Lower lobe of right lung (tissue), 2 donors: ENCODE results near the gene PCBP3. TPM values are rescaled to one million over a fixed set of nuclear protein-coding genes. Genes with fewer than 3 reads are reported as not detected.
"Not testable (repeated sequence)": the region's sequence is repeated elsewhere in the genome, so short reads cannot be mapped to it uniquely, and the experiment has no call there.

Experiments used
- ATAC-seq, 2 donors: fragments of 200-7000 bp; cut with Tn5 transposase; one replicate each; pipeline ENCODE4 v1.9.1; 2020 to 2022; ENCODE audit warnings: mild to moderate bottlenecking in 2 of 2, moderate library complexity in 2 of 2
- DNase-seq: peaks from one replicate; pipeline ENCODE4 v3.0.0-alpha.2; 2020
- H3K27ac ChIP-seq: fragments of 200-600 bp; one replicate; pipeline ENCODE4 v1.8.0; 2022
- H3K27me3 ChIP-seq: fragments of 200-600 bp; one replicate; pipeline ENCODE4 v1.8.0; 2022; ENCODE audit warnings: low read depth
- H3K36me3 ChIP-seq: fragments of 200-600 bp; one replicate; pipeline ENCODE4 v1.8.0; 2022; ENCODE audit warnings: mild to moderate bottlenecking
- H3K4me1 ChIP-seq: fragments of 200-600 bp; one replicate; pipeline ENCODE4 v1.8.0; 2022
- H3K4me3 ChIP-seq: fragments of 200-600 bp; one replicate; pipeline ENCODE4 v1.8.0; 2022; ENCODE audit warnings: mild to moderate bottlenecking
- H3K9me3 ChIP-seq: fragments of 200-600 bp; one replicate; pipeline ENCODE4 v1.8.0; 2022
- CTCF ChIP-seq: fragments of 200-600 bp; IDR thresholded peaks from one replicate; pipeline ENCODE4 v1.8.0; 2022; ENCODE audit warnings: antibody characterized with exemption, mild to moderate bottlenecking
- intact Hi-C: fragments of 100-400 bp; cut with DNase I; formaldehyde crosslinking; loops from one replicate; pipeline ENCODE4 v1.11.0; 2022
- total RNA-seq: library from RNA; stranded (reverse); fragmentation: NEBNext Ultra II Directional; extraction: Animal tissue kit (Norgen Biotek cat#: 25700); gene quantifications from one replicate; pipeline ENCODE4 v1.2.1, GENCODE V29; 2021
- donor health status: DM: no; HTN: yes; CAD: no; lungs with severe emphysema.

The PCBP3 gene
- total RNA-seq, 1 donor from 2014 or later: 4.5 TPM

- peaks cover 16% of the 10 kb centered on the region for H3K27me3 ChIP-seq
- peaks cover 19% of the 10 kb centered on the region for H3K4me1 ChIP-seq
- TF ChIP-seq CTCF: no peak
- H3K9me3 ChIP-seq: no peaks in the 10 kb centered on the region
- H3K36me3 ChIP-seq: no peaks in the 10 kb centered on the region
- H3K27ac ChIP-seq: no peak overlapping the region
- ATAC-seq: no peak
- no peak overlapping the region for H3K4me3 ChIP-seq
- DNase-seq: no peak
- intact Hi-C loops: no loop called here
These were observed 311.4 kb downstream of the PCBP3 start for GRCh38 chr21:45954921-45955320.

GRCh38 chr21:45957551-45957950, 314.0 kb downstream of the PCBP3 start:
- ATAC-seq (no peak), DNase-seq (no peak)
- H3K9me3 ChIP-seq: no peaks in the 10 kb centered on the region
- H3K27ac ChIP-seq: peak overlapping the region; percentile 46
- no peak overlapping the region for H3K4me3 ChIP-seq
- intact Hi-C loops: no loop called here
- H3K27me3 ChIP-seq: peaks cover 8% of the 10 kb centered on the region
- peaks cover 7% of the 10 kb centered on the region for H3K4me1 ChIP-seq
- H3K36me3 ChIP-seq: no peaks in the 10 kb centered on the region
- no peak for TF ChIP-seq CTCF

GRCh38 chr21:45957981-45958600, 314.6 kb downstream of the PCBP3 start:
- peaks cover 7% of the 10 kb centered on the region for H3K4me1 ChIP-seq
- H3K27ac ChIP-seq: no peak overlapping the region
- peak; percentile 51 to 61 for ATAC-seq
- no peak for DNase-seq
- no peak for TF ChIP-seq CTCF
- peaks cover 8% of the 10 kb centered on the region for H3K27me3 ChIP-seq
- H3K36me3 ChIP-seq: no peaks in the 10 kb centered on the region
- no peak overlapping the region for H3K4me3 ChIP-seq
- H3K9me3 ChIP-seq: no peaks in the 10 kb centered on the region
- intact Hi-C loops: no loop called here

GRCh38 chr21:45959182-45959581, 315.7 kb downstream of the PCBP3 start:
- peaks cover 8% of the 10 kb centered on the region for H3K27me3 ChIP-seq
- ATAC-seq (no peak), DNase-seq (no peak)
- no peak overlapping the region for H3K27ac ChIP-seq
- no peaks in the 10 kb centered on the region for H3K36me3 ChIP-seq
- intact Hi-C loops: no loop called here
- H3K9me3 ChIP-seq: no peaks in the 10 kb centered on the region
- no peak overlapping the region for H3K4me3 ChIP-seq
- TF ChIP-seq CTCF: no peak
- peaks cover 7% of the 10 kb centered on the region for H3K4me1 ChIP-seq

GRCh38 chr21:45959779-45960390, 316.4 kb downstream of the PCBP3 start:
- no peaks in the 10 kb centered on the region for H3K9me3 ChIP-seq
- intact Hi-C loops: no loop called here
- H3K4me3 ChIP-seq: no peak overlapping the region
- H3K27me3 ChIP-seq: peaks cover 8% of the 10 kb centered on the region
- peaks cover 7% of the 10 kb centered on the region for H3K4me1 ChIP-seq
- H3K27ac ChIP-seq: no peak overlapping the region
- DNase-seq (no peak), ATAC-seq (peak in 1 of 2 donors; percentile 27)
- no peaks in the 10 kb centered on the region for H3K36me3 ChIP-seq
- TF ChIP-seq CTCF: no peak

- H3K36me3 ChIP-seq, H3K9me3 ChIP-seq, H3K27me3 ChIP-seq, H3K4me3 ChIP-seq, intact Hi-C loops, H3K4me1 ChIP-seq, DNase-seq, H3K27ac ChIP-seq, ATAC-seq: not testable (repeated sequence)
These were observed 317.9 kb downstream of the PCBP3 start for GRCh38 chr21:45961408-45961807.
